Fibroblast of lung (primary cell): ENCODE data around the gene GABBR2. TPM values are rescaled to one million over a fixed set of nuclear protein-coding genes. Genes with fewer than 3 reads are reported as not detected.
A peak's percentile ranks its signal among the peaks of the same experiment; 100 is the strongest.

Experiments used
- DNase-seq, 2 donors: peaks; one replicate each; pipeline versions ENCODE4 v3.0.0 to v3.0.0-alpha.2; 2010; ENCODE audit warnings: low read depth in 2 of 2
- H2AFZ ChIP-seq: 2 replicates; pipeline ENCODE4 v1.5.1; 2012; ENCODE audit warnings: low read length, control low read depth, inconsistent platforms
- H3K27ac ChIP-seq: 2 replicates; pipeline ENCODE4 v1.5.1; 2011; ENCODE audit warnings: low read length, control low read depth; ENCODE audit not compliant: insufficient read depth
- H3K27me3 ChIP-seq: 2 replicates; pipeline ENCODE4 v1.5.1; 2011; ENCODE audit warnings: mild to moderate bottlenecking, low read length; ENCODE audit not compliant: control insufficient read depth, insufficient read depth
- H3K36me3 ChIP-seq: 2 replicates; pipeline ENCODE4 v1.5.1; 2011; ENCODE audit warnings: low read length; ENCODE audit not compliant: control insufficient read depth, insufficient read depth
- H3K4me1 ChIP-seq: 2 replicates; pipeline ENCODE4 v1.5.1; 2011; ENCODE audit warnings: low read length; ENCODE audit not compliant: control insufficient read depth, insufficient read depth; ENCODE audit errors: extremely low read depth
- H3K4me2 ChIP-seq: 2 replicates; pipeline ENCODE4 v1.5.1; 2011; ENCODE audit warnings: low read length, control low read depth; ENCODE audit not compliant: insufficient read depth; ENCODE audit errors: extremely low read depth
- H3K4me3 ChIP-seq, 4 experiments: fragments of 200-600 bp in 1 of 4; sonication (generic) in 1 of 4; replicated peaks in 1 of 4; 2 replicates each; pipeline ENCODE4 v1.5.1; 2011 to 2016; ENCODE audit warnings: low read length in 4 of 4, low read depth in 3 of 4, mild to moderate bottlenecking in 3 of 4, control low read depth in 2 of 4, inconsistent platforms in 1 of 4, mixed read lengths in 1 of 4; ENCODE audit not compliant: insufficient read depth in 1 of 4; ENCODE audit errors: control extremely low read depth in 1 of 4
- H3K79me2 ChIP-seq: 2 replicates; pipeline ENCODE4 v1.5.1; 2012; ENCODE audit warnings: mild to moderate bottlenecking, low read length, inconsistent platforms; ENCODE audit not compliant: control insufficient read depth, insufficient read depth
- H3K9ac ChIP-seq: 2 replicates; pipeline ENCODE4 v1.5.1; 2011; ENCODE audit warnings: mild to moderate bottlenecking, low read length, control low read depth; ENCODE audit not compliant: insufficient read depth
- H3K9me3 ChIP-seq: 2 replicates; pipeline ENCODE4 v1.5.1; 2012; ENCODE audit warnings: low read depth, low read length; ENCODE audit not compliant: control insufficient read depth, insufficient read depth
- H4K20me1 ChIP-seq: 2 replicates; pipeline ENCODE4 v1.5.1; 2011; ENCODE audit warnings: low read length; ENCODE audit not compliant: control insufficient read depth, insufficient read depth; ENCODE audit errors: extremely low read depth
- CTCF ChIP-seq, 2 donors: IDR thresholded peaks in 1 of 2; conservative IDR thresholded peaks in 1 of 2; 1 replicate in 1 of 2; 2 replicates in 1 of 2; pipeline ENCODE4 v1.5.1; 2011 to 2012; ENCODE audit warnings: low read length in 2 of 2, control low read depth in 1 of 2, inconsistent platforms in 1 of 2, low read depth in 1 of 2, mild to moderate bottlenecking in 1 of 2
- EZH2 ChIP-seq: IDR thresholded peaks from 2 replicates; pipeline ENCODE4 v1.5.1; 2012; ENCODE audit warnings: low read length, control low read depth, mild to moderate bottlenecking; ENCODE audit errors: missing control alignments
- polyA plus RNA-seq, 2 donors: library from polyadenylated mRNA; depleted of rRNA in 1 of 2; stranded (reverse) in 1 of 2; unstranded in 1 of 2; fragments of >200 nt; gene quantifications; 2 replicates each; pipeline ENCODE4 v1.2.1, GENCODE V29; 2011 to 2012; ENCODE audit warnings: missing spikeins in 1 of 2
- total RNA-seq: library from RNA; depleted of rRNA; stranded (reverse); fragments of >200 nt; gene quantifications from 2 replicates; pipeline ENCODE4 v1.2.1, GENCODE V29; 2014

The GABBR2 gene
- total and polyA plus RNA-seq, 2 donors (not counting 1 experiment from before 2014, with no cell fraction given): 0.32 to 0.33 TPM

GRCh38 chr9:98598861-98599260 is 109.9 kb downstream of the GABBR2 start:
- H3K4me2 ChIP-seq: no peak overlapping the region
- H3K36me3 ChIP-seq: no peaks in the 10 kb centered on the region
- H3K4me1 ChIP-seq: no peaks in the 10 kb centered on the region
- H3K79me2 ChIP-seq: no peaks in the 10 kb centered on the region
- no peak overlapping the region for H3K4me3 ChIP-seq
- H3K27me3 ChIP-seq: no peaks in the 10 kb centered on the region
- no peak for DNase-seq
- no peak overlapping the region for H3K27ac ChIP-seq
- H2AFZ ChIP-seq: no peak overlapping the region
- no peaks in the 10 kb centered on the region for H4K20me1 ChIP-seq
- no peak overlapping the region for H3K9ac ChIP-seq
- TF ChIP-seq EZH2: no peak
- TF ChIP-seq CTCF (conservative IDR thresholded peaks at IDR 0.05 in 1 of 2, IDR thresholded peaks at IDR 0.05 in 1 of 2; ENCODE audit: low read depth in 1 of 2, low read length in 2 of 2): no peak
- no peaks in the 10 kb centered on the region for H3K9me3 ChIP-seq

- H3K9me3 ChIP-seq: no peaks in the 10 kb centered on the region
- H3K4me2 ChIP-seq: no peak overlapping the region
- no peaks in the 10 kb centered on the region for H4K20me1 ChIP-seq
- H3K36me3 ChIP-seq: no peaks in the 10 kb centered on the region
- no peak overlapping the region for H3K27ac ChIP-seq
- TF ChIP-seq EZH2 (no peak), CTCF (conservative IDR thresholded peaks at IDR 0.05 in 1 of 2, IDR thresholded peaks at IDR 0.05 in 1 of 2; ENCODE audit: low read depth in 1 of 2, low read length in 2 of 2) (no peak)
- H3K4me1 ChIP-seq: no peaks in the 10 kb centered on the region
- no peaks in the 10 kb centered on the region for H3K79me2 ChIP-seq
- no peak overlapping the region for H2AFZ ChIP-seq
- peak in 1 of 2 donors; percentile 62 for DNase-seq
- no peak overlapping the region for H3K4me3 ChIP-seq
- H3K9ac ChIP-seq: no peak overlapping the region
- H3K27me3 ChIP-seq: no peaks in the 10 kb centered on the region
These were observed 111.4 kb downstream of the GABBR2 start for GRCh38 chr9:98597236-98597771.

GRCh38 chr9:98596486-98596885 is 112.2 kb downstream of the GABBR2 start:
- H3K4me1 ChIP-seq: no peaks in the 10 kb centered on the region
- DNase-seq: no peak
- no peak overlapping the region for H3K9ac ChIP-seq
- TF ChIP-seq EZH2 (no peak), CTCF (conservative IDR thresholded peaks at IDR 0.05 in 1 of 2, IDR thresholded peaks at IDR 0.05 in 1 of 2; ENCODE audit: low read depth in 1 of 2, low read length in 2 of 2) (no peak)
- H3K79me2 ChIP-seq: no peaks in the 10 kb centered on the region
- no peak overlapping the region for H3K27ac ChIP-seq
- no peaks in the 10 kb centered on the region for H3K9me3 ChIP-seq
- H3K27me3 ChIP-seq: no peaks in the 10 kb centered on the region
- no peaks in the 10 kb centered on the region for H4K20me1 ChIP-seq
- no peak overlapping the region for H2AFZ ChIP-seq
- H3K4me3 ChIP-seq: no peak overlapping the region
- H3K4me2 ChIP-seq: no peak overlapping the region
- no peaks in the 10 kb centered on the region for H3K36me3 ChIP-seq
